ENCODE data around the gene THADA.

The THADA gene

DNA sequence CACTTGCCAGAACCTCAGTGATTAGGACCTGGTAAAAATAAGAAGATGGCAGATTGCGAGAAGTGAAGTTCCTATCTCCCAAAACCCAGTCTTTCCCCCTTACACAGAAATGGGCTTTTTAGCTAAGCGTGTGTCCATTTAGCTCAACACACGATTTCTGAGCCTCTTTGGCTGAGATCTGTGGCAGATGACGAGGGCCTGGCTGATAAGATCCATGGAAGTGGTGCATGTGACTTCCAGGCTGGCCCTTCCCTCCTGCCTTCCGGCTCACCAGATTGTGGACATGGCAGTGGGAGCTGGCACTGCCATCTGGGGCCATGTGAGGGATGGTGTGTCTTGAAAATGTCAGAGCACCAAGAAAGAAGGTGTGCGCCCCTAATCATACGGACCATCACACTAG lies 328.5 kb downstream of the THADA start:
- no peak overlapping the region for H3K4me3 ChIP-seq (ENCODE audit: control insufficient read depth, low read depth, low read length)
- no peak for DNase-seq (ENCODE audit: low read depth)
- TF ChIP-seq, protein P1, sequence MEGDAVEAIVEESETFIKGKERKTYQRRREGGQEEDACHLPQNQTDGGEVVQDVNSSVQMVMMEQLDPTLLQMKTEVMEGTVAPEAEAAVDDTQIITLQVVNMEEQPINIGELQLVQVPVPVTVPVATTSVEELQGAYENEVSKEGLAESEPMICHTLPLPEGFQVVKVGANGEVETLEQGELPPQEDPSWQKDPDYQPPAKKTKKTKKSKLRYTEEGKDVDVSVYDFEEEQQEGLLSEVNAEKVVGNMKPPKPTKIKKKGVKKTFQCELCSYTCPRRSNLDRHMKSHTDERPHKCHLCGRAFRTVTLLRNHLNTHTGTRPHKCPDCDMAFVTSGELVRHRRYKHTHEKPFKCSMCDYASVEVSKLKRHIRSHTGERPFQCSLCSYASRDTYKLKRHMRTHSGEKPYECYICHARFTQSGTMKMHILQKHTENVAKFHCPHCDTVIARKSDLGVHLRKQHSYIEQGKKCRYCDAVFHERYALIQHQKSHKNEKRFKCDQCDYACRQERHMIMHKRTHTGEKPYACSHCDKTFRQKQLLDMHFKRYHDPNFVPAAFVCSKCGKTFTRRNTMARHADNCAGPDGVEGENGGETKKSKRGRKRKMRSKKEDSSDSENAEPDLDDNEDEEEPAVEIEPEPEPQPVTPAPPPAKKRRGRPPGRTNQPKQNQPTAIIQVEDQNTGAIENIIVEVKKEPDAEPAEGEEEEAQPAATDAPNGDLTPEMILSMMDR (IDR thresholded peaks at IDR 0.05; ENCODE audit: control insufficient read depth, insufficient read depth, low read depth, low read length, missing control alignments): no peak

DNA sequence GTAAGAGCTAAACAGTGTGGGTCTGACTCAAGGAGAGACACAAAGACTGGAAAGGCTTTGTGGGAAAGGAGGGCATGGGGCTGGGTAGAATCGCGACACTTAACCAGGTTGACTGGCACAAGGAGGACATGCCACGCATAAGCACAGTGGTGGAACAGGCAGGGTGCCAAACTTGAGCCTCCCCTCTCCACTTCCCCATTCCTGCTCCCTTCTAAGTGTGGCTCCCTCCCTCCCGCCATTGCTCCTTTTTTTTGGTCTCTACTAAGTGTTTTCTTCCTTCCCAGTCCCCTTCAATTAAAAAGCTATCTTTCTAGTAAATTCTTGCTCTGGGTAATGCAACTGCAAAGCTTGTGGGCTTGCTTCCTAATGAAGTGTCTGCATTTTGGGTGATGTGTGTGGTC lies 329.1 kb downstream of the THADA start:
- no peak overlapping the region for H3K4me3 ChIP-seq (ENCODE audit: control insufficient read depth, low read depth, low read length)
- TF ChIP-seq, protein P1 (IDR thresholded peaks at IDR 0.05; ENCODE audit: control insufficient read depth, insufficient read depth, low read depth, low read length, missing control alignments): no peak
- DNase-seq (ENCODE audit: low read depth): no peak

DNA sequence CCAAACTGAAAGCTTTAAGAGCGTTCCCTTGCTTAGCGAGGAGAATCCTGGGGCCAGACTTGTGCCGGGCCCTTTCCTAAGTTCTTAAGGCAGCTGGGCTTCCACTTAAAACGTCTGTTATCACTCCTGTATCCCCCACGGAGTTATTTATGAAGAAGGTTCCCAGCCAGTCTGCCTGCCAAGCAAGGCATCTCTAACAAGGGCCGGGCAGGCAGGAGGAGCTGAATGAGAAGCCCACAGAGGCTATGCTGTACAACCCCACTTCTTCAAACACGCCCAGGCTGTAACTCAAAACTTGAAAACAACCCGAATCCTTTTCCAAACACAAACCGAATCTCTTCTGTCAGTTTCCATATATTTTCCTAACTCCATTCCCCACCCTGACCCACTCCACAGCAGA lies 330.4 kb downstream of the THADA start:
- TF ChIP-seq, protein P1 (IDR thresholded peaks at IDR 0.05; ENCODE audit: control insufficient read depth, insufficient read depth, low read depth, low read length, missing control alignments): no peak
- H3K4me3 ChIP-seq (ENCODE audit: control insufficient read depth, low read depth, low read length): no peak overlapping the region
- DNase-seq (ENCODE audit: low read depth): no peak

DNA sequence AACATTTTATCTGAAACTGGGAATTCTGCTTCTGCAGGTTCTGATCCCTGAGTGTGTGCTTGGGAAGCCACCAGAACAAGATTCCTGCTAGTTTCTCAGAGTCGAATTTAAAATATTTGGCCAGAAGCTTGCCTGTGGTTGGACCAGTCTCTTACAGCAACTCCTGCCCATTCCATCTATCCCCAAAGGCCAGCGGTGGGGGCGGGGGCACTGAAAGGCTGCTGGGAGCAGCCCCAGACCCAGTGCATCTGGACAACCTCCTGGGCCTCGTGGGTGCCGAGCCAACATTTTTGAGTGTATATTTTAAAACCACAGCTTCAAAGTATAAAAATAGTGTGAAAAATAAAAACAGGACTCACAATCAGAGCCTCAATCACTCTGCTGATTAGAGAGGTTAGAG lies 330.8 kb downstream of the THADA start:
- TF ChIP-seq, protein P1 (IDR thresholded peaks at IDR 0.05; ENCODE audit: control insufficient read depth, insufficient read depth, low read depth, low read length, missing control alignments): no peak
- DNase-seq (ENCODE audit: low read depth): no peak
- no peak overlapping the region for H3K4me3 ChIP-seq (ENCODE audit: control insufficient read depth, low read depth, low read length)

DNA sequence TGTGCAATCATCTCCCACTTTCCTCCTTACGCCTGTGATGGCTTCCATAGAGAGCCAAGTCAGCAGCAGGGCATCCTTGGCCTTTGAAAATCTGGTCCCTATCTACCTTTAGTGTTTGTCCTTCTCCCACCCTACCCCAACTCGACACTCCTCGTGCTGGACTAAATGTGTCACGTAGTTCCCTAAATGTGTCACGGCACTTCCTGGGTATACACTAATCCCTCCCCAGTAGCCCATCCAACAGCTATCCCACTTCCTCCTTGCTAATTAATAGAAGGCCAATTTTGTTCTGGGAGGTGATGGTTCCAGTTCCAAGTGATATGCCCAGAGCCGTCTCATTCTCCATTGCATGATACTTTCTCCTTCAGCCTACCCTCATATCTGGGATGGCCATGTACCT lies 332.9 kb downstream of the THADA start:
- no peak overlapping the region for H3K4me3 ChIP-seq (ENCODE audit: control insufficient read depth, low read depth, low read length)
- TF ChIP-seq, protein P1 (IDR thresholded peaks at IDR 0.05; ENCODE audit: control insufficient read depth, insufficient read depth, low read depth, low read length, missing control alignments): no peak
- no peak for DNase-seq (ENCODE audit: low read depth)

DNA sequence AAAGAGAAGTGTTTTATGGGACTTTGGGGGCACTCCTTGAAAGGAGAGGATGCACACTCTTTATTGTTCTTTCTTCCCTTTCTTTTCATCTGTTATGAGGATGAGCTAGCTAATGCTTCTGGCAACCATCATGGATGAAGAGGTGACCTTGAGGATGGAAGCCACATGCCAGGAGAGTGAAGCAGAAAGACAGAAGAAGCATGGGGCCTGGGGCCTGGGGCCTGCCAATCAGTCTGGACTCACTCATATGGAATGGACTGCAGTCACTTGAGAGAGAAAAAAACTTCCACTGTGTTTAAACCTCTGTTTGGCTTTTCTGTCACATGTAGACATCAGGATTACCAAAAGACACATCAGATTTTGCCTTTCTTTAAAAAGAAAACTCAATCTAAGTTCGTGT lies 333.6 kb downstream of the THADA start:
- no peak for DNase-seq (ENCODE audit: low read depth)
- H3K4me3 ChIP-seq (ENCODE audit: control insufficient read depth, low read depth, low read length): no peak overlapping the region
- TF ChIP-seq, protein P1 (IDR thresholded peaks at IDR 0.05; ENCODE audit: control insufficient read depth, insufficient read depth, low read depth, low read length, missing control alignments): no peak

DNA sequence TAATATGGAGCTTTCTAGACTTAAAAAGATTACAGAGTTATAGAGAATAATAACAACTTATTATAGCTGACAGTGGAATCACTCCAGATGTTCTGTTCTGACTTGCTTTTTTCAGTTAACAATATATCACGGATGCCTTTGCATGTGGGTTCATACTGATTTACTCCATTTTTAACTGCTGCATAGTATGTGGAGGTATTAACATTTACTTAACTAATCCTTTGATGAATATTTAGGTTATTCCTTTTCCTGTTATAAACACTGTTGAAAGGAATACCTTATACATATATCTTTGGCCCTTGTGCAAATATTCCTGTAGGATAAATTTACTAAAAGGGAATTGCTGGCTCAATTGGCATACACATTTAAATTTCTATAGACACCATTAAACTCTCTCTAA lies 336.3 kb downstream of the THADA start:
- no peak for DNase-seq (ENCODE audit: low read depth)
- TF ChIP-seq, protein P1 (IDR thresholded peaks at IDR 0.05; ENCODE audit: control insufficient read depth, insufficient read depth, low read depth, low read length, missing control alignments): no peak
- H3K4me3 ChIP-seq (ENCODE audit: control insufficient read depth, low read depth, low read length): no peak overlapping the region

All from AG09309 (cell line).